IPS-18c (cell line): ENCODE measurements around the gene CCSER1.

Source experiments
- H3K4me3 ChIP-seq: 2 replicates; pipeline ENCODE4 v1.7.0; 2013; ENCODE audit warnings: low read depth, mild to moderate bottlenecking, low read length, moderate library complexity; ENCODE audit not compliant: insufficient read depth
- H3K9me3 ChIP-seq: one replicate; pipeline ENCODE4 v1.6.1; 2013; ENCODE audit warnings: mild to moderate bottlenecking, low read length, moderate library complexity; ENCODE audit not compliant: control insufficient read depth, insufficient read depth

Gene CCSER1

GRCh38 chr4:90127223-90127705, at the start of gene CCSER1:
Gene CCSER1, plus strand, starts transcription at chr4:90127394.
- Histone ChIP-seq H3K4me3 (peak within 1 kb of the TSS; percentile 75), H3K9me3 (no peaks in the 10 kb centered on the region)

- H3K9me3 ChIP-seq, result no peaks in the 10 kb centered on the region
- H3K4me3 ChIP-seq, result no peak overlapping the region
Observed at GRCh38 chr4:90078440-90078839, 48.8 kb upstream of the CCSER1 start.

- Histone ChIP-seq H3K9me3 (no peaks in the 10 kb centered on the region), H3K4me3 (no peak overlapping the region)
Observed at GRCh38 chr4:90080116-90080515, 47.1 kb upstream of the CCSER1 start.

GRCh38 chr4:90081432-90082144, 45.6 kb upstream of the CCSER1 start:
- H3K4me3 ChIP-seq, result no peak overlapping the region

GRCh38 chr4:90082449-90082848, 44.7 kb upstream of the CCSER1 start:
- H3K4me3 ChIP-seq, result no peak overlapping the region
- H3K9me3 ChIP-seq, result no peaks in the 10 kb centered on the region

More at GRCh38 chr4:90081432-90082144, 45.6 kb upstream of the CCSER1 start:
- no peaks in the 10 kb centered on the region for H3K9me3 ChIP-seq

- no peaks in the 10 kb centered on the region for H3K9me3 ChIP-seq
Observed at GRCh38 chr4:90084277-90084966, 42.8 kb upstream of the CCSER1 start.

GRCh38 chr4:90084967-90085295, 42.3 kb upstream of the CCSER1 start:
- Histone ChIP-seq H3K4me3 (no peak overlapping the region), H3K9me3 (no peaks in the 10 kb centered on the region)

More at GRCh38 chr4:90084277-90084966, 42.8 kb upstream of the CCSER1 start:
- H3K4me3 ChIP-seq, result no peak overlapping the region

GRCh38 chr4:90093526-90093925, 33.7 kb upstream of the CCSER1 start:
- H3K9me3 ChIP-seq, result no peaks in the 10 kb centered on the region
- H3K4me3 ChIP-seq, result no peak overlapping the region

GRCh38 chr4:90095000-90095399, 32.2 kb upstream of the CCSER1 start:
- H3K9me3 ChIP-seq, result no peaks in the 10 kb centered on the region
- no peak overlapping the region for H3K4me3 ChIP-seq

- no peaks in the 10 kb centered on the region for H3K9me3 ChIP-seq
- H3K4me3 ChIP-seq, result no peak overlapping the region
Observed at GRCh38 chr4:90099812-90100211, 27.4 kb upstream of the CCSER1 start.

GRCh38 chr4:90103991-90104390, 23.2 kb upstream of the CCSER1 start:
- Histone ChIP-seq H3K9me3 (no peaks in the 10 kb centered on the region), H3K4me3 (no peak overlapping the region)

- Histone ChIP-seq H3K9me3 (no peaks in the 10 kb centered on the region), H3K4me3 (no peak overlapping the region)
Observed at GRCh38 chr4:90105274-90105673, 21.9 kb upstream of the CCSER1 start.

GRCh38 chr4:90112715-90113114, 14.5 kb upstream of the CCSER1 start:
- H3K9me3 ChIP-seq, result no peaks in the 10 kb centered on the region
- no peak overlapping the region for H3K4me3 ChIP-seq

- H3K9me3 ChIP-seq, result no peaks in the 10 kb centered on the region
- H3K4me3 ChIP-seq, result no peak overlapping the region
Observed at GRCh38 chr4:90113881-90114457, 13.2 kb upstream of the CCSER1 start.

- Histone ChIP-seq H3K4me3 (no peak overlapping the region), H3K9me3 (no peaks in the 10 kb centered on the region)
Observed at GRCh38 chr4:90118527-90119195, 8.5 kb upstream of the CCSER1 start.

GRCh38 chr4:90120037-90120436, 7.2 kb upstream of the CCSER1 start:
- Histone ChIP-seq H3K9me3 (no peaks in the 10 kb centered on the region), H3K4me3 (no peak overlapping the region)

GRCh38 chr4:90120815-90121214, 6.4 kb upstream of the CCSER1 start:
- no peaks in the 10 kb centered on the region for H3K9me3 ChIP-seq
- no peak overlapping the region for H3K4me3 ChIP-seq
